ENCODE measurements around the gene MAPK11.

DNA sequence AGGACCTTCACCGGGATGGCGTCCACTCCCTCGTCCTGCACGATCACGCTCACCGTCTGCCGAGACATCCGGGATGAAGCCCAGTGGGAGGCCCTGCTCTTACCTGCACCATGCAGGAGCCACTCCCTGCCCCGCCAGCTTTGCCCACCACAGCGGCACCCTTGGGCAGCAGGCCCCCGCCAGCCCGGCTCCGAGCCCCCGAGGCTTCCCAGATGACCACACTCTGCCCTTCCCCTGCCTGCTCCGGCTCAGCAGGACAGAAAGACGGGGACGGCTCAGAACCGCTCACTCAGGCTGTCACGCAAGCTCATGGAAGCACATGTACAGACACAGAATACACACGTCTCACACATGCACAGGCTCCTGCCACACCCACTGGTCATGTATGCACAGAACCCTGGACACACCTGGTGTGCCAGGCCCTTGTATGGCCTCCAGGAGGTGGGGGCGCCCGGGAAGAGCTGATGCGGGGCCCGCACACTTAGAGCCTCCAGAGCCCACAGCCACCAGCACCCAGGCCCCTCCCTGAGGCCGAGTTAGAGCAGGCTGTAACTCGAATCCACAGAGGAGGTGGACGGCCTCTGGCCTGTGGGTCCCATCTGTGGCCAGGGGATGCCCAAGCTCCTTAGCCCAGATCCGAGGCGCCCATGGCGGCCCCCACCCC lies 8.9 kb upstream of the MAPK11 start:
- TF ChIP-seq, protein P1, sequence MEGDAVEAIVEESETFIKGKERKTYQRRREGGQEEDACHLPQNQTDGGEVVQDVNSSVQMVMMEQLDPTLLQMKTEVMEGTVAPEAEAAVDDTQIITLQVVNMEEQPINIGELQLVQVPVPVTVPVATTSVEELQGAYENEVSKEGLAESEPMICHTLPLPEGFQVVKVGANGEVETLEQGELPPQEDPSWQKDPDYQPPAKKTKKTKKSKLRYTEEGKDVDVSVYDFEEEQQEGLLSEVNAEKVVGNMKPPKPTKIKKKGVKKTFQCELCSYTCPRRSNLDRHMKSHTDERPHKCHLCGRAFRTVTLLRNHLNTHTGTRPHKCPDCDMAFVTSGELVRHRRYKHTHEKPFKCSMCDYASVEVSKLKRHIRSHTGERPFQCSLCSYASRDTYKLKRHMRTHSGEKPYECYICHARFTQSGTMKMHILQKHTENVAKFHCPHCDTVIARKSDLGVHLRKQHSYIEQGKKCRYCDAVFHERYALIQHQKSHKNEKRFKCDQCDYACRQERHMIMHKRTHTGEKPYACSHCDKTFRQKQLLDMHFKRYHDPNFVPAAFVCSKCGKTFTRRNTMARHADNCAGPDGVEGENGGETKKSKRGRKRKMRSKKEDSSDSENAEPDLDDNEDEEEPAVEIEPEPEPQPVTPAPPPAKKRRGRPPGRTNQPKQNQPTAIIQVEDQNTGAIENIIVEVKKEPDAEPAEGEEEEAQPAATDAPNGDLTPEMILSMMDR (IDR thresholded peaks at IDR 0.05): peak in 1 of 6 experiments; percentile 4
- no peak for TF ChIP-seq POLR2A (IDR thresholded peaks at IDR 0.05)

All from esophagus squamous epithelium (tissue), 4 donors.